Activated T-cell treated with anti-CD3 and anti-CD28 coated beads, Interleukin-2, amount 50 U/mL, for 4 hours (primary cell): Measurements from ENCODE around the gene VTCN1. TPM values are rescaled to one million over a fixed set of nuclear protein-coding genes. Genes with fewer than 3 reads are reported as not detected.

Experiments
- ATAC-seq, 2 donors: fragments of 200-7000 bp; cut with Tn5 transposase; one replicate each; pipeline ENCODE4 v1.10.0; 2021
- DNase-seq: peaks from one replicate; pipeline ENCODE4 v3.0.0-alpha.2; 2020
- H3K27me3 Mint-ChIP-seq: one replicate; pipeline ENCODE4 v1.8.0; 2021; ENCODE audit warnings: low read depth, mixed read lengths
- H3K36me3 Mint-ChIP-seq: one replicate; pipeline ENCODE4 v1.8.0; 2022; ENCODE audit warnings: mixed read lengths; ENCODE audit not compliant: insufficient read depth
- H3K4me1 Mint-ChIP-seq: one replicate; pipeline ENCODE4 v1.8.0; 2021; ENCODE audit warnings: low read depth, mixed read lengths
- H3K4me3 Mint-ChIP-seq: one replicate; pipeline ENCODE4 v1.8.0; 2021; ENCODE audit warnings: mild to moderate bottlenecking, moderate library complexity, mixed read lengths
- H3K9me3 Mint-ChIP-seq: one replicate; pipeline ENCODE4 v1.8.0; 2021; ENCODE audit warnings: mixed read lengths
- total RNA-seq, 3 donors: library from RNA; stranded (reverse); gene quantifications; one replicate each; pipeline ENCODE4 v1.2.1, GENCODE V29; 2021

The VTCN1 gene
- total RNA-seq, 3 donors from 2014 or later, result not detected

DNA sequence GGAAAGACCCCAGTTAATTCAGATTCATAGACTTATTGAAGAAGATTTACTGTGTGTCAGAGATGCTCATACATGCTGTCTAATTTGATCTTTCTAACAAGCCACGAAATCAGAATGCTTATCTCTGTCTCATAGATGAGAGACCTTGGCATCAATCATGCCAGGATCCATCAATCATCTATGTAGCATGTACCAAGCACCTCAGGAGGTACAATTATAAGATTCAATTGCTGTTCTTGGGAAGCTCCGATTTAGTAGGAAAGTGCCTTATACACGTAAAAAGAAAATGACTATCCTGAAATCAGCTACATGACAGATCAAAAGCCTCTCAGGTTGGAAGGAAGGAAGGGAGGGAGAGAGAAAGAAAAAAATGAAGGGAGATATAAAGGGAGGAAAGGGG, 18.5 kb upstream of the VTCN1 start:
- DNase-seq (no peak), ATAC-seq (no peak)
- H3K9me3 Mint-ChIP-seq, result peaks cover 4% of the 10 kb centered on the region
- H3K27me3 Mint-ChIP-seq, result no peaks in the 10 kb centered on the region
- H3K4me1 Mint-ChIP-seq, result no peaks in the 10 kb centered on the region
- no peak overlapping the region for H3K4me3 Mint-ChIP-seq
- H3K36me3 Mint-ChIP-seq, result no peaks in the 10 kb centered on the region

DNA sequence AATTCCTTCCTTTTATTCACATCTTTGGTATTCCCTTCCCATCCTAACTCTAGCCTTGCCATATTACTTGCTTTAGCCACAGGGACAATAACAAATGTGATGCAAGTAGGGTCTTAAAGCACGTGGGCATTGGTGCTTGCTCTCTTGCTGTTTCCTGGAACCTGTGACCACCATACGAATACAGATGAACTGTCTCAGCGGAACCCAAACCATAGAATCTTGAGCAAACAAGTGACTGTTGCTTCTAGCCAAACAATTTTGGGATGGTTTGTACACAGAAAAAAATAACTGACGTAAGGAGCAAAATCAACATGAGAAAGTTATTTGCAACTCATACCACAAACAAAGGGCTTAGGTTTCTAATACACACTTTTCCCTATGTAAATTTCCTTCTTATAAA, 15.2 kb upstream of the VTCN1 start:
- Mint-ChIP-seq H3K4me3 (no peak overlapping the region), H3K9me3 (peaks cover under 1% of the 10 kb centered on the region), H3K27me3 (no peaks in the 10 kb centered on the region), H3K36me3 (no peaks in the 10 kb centered on the region), H3K4me1 (no peaks in the 10 kb centered on the region)
- no peak for ATAC-seq
- no peak for DNase-seq

DNA sequence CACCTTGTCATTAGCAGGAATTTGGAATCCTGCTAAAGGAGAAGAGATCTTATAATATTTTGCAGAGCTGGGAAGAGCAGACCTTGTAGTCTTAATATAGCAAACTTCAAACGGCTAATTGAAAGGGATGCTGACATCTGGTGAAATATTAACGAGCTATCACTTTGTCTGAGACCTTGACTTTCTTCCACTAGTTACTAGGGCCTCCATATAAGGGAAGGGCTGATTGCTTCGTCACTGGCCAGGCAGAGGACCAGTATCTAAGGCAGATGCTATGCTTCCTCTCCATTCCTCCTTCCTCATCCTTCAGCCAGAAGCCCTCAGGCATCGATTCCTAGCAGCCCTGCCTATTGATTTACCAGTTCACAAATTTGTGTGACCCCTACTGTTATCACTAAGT, 6.0 kb upstream of the VTCN1 start:
- Mint-ChIP-seq H3K4me3 (no peak overlapping the region), H3K36me3 (no peaks in the 10 kb centered on the region), H3K9me3 (peaks cover 8% of the 10 kb centered on the region), H3K27me3 (peaks cover 5% of the 10 kb centered on the region), H3K4me1 (no peaks in the 10 kb centered on the region)
- ATAC-seq, result no peak
- no peak for DNase-seq

DNA sequence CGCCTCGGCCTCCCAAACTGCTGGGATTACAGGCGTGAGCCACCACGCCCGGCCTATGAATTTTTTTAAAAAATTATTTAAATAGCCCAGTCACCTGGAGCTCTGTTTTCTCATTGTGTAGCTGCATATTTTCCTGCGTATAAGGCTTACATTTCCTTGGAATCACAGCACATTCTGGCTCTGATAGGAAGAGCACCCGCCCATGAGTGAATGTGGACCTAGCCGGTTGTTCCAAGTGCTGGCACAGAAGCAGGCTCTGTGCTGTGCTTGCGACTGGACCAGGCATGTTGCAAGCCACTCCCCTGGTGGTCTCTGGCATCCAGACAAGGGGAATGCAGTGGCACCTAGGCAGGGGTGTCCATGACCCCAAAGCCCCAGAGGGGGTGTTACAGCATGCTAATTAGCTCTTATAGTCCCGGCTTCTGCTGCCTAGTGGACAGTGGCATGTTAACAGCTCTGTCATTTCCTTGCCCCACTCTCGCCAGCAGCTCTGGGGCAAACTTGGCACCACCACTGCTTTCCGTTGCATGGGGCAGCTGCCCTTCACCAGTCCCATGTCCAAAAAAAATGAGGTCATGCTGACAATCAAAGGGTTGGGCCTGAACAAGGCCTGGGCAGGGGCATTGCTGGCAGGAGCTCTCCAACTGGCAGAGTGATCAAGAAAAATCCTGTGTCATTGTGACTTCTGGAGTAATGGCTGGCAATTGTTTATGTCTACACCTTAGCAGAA, 5.2 kb upstream of the VTCN1 start:
- H3K9me3 Mint-ChIP-seq, result peaks cover 7% of the 10 kb centered on the region
- no peaks in the 10 kb centered on the region for H3K4me1 Mint-ChIP-seq
- peaks cover 5% of the 10 kb centered on the region for H3K27me3 Mint-ChIP-seq
- H3K36me3 Mint-ChIP-seq, result no peaks in the 10 kb centered on the region
- H3K4me3 Mint-ChIP-seq, result no peak overlapping the region
- ATAC-seq (no peak), DNase-seq (no peak)

DNA sequence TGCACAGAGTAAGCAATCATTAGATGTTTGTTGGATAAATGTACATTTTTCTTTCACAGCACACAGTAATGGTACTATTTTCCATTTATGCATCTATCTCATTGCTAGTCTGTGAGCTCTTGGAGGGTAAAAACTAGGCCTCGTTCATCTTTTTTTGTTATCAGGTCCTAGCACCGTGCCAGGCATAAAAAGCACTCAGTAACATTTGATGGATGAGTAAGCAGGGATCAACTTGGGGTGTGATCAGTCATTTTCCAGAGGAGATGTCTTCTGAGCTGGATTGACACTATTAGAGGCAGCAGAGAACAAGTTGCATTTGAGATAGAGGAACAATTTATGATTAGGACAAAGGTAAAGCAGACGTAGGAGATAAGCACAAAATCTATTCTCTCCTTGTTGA, 4.3 kb upstream of the VTCN1 start:
- H3K4me1 Mint-ChIP-seq, result no peaks in the 10 kb centered on the region
- peaks cover 9% of the 10 kb centered on the region for H3K27me3 Mint-ChIP-seq
- H3K36me3 Mint-ChIP-seq, result no peaks in the 10 kb centered on the region
- peaks cover 4% of the 10 kb centered on the region for H3K9me3 Mint-ChIP-seq
- DNase-seq (no peak), ATAC-seq (no peak)
- no peak overlapping the region for H3K4me3 Mint-ChIP-seq

DNA sequence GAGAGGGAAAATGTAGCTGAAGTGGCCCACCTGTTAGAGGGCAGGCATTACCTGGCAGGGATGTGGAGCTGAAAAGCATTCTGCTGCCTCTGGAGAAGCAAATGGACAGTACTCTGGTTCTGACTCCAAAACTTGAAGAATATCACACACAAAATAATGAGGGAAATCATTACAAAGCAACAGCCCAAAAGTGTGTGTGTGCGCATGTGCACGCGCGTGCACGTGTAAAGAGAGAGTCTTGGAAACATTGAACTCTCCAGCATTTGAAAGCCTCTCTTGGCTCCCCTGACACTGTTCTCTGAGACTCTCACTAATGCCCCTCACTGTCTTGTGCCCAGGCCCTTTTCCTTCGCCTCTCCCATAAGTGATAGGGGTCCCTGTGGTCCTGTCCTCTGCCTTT, 2.3 kb upstream of the VTCN1 start:
- ATAC-seq, result no peak
- no peaks in the 10 kb centered on the region for H3K4me1 Mint-ChIP-seq
- no peaks in the 10 kb centered on the region for H3K36me3 Mint-ChIP-seq
- DNase-seq, result no peak
- peaks cover 6% of the 10 kb centered on the region for H3K27me3 Mint-ChIP-seq
- no peaks in the 10 kb centered on the region for H3K9me3 Mint-ChIP-seq
- H3K4me3 Mint-ChIP-seq, result no peak overlapping the region

DNA sequence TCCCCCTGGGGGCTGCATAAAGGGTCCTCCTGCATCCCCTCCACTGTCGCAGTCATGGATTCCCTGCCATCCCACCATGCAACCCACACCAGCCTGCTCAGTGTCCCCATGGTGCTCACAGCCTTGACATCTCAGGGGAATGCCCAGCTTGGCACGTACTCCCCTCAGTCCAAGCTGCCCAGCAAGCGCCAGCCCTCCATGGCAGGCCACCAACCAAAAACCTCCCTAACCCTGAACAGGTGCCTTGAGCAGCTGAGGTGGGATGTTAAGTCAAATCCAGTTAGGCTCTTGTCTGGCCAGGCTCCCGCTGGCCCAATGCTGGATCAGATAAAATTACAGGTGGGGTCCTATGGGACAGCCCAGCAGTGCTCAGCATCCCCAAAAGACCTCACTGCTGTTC, 341 bp downstream of the VTCN1 start:
- Mint-ChIP-seq H3K9me3 (no peaks in the 10 kb centered on the region), H3K27me3 (peaks cover 13% of the 10 kb centered on the region), H3K36me3 (no peaks in the 10 kb centered on the region), H3K4me3 (no peak overlapping the region), H3K4me1 (no peaks in the 10 kb centered on the region)
- DNase-seq (no peak), ATAC-seq (no peak)

DNA sequence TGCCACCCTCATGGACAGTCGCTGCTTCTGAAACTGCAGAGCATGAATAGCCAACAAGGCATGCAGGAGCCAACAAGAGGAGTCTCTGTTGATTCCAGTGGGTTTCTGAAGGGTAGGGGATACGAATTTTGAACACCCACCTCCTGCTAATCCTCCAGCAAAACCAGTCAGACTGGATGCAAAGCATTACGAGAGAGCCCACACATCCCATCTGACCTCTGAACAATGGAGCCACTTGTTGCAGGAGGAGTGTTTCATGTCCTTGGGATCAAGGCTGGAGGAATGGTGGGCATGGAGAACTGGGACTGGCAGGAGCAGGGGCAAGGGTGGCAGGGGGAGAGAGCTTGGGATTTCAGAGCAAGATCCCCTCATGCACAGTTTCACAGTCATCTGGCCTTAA, 1.6 kb downstream of the VTCN1 start:
- DNase-seq (no peak), ATAC-seq (no peak)
- Mint-ChIP-seq H3K4me1 (no peaks in the 10 kb centered on the region), H3K9me3 (no peaks in the 10 kb centered on the region), H3K4me3 (no peak overlapping the region), H3K36me3 (no peaks in the 10 kb centered on the region), H3K27me3 (peaks cover 13% of the 10 kb centered on the region)

DNA sequence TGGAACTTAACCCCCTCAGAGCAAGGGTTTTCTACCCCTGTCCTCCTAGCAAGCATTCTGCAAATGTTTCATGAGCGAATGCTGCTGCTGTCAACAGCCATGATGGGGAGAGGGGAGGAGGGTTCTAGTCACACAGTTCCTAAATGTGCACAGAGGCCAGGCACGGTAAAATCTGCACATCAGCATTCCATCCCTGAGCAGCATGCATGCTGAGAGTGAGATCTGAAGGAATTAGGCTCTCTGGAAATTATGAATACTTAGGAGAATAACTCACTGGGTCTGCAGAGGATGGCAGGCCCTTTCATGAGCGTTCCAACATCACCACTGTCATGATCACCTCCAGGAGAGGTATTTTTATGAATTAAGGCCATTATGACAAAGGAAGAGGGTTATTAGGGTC, 2.1 kb downstream of the VTCN1 start:
- ATAC-seq (no peak), DNase-seq (no peak)
- no peaks in the 10 kb centered on the region for H3K4me1 Mint-ChIP-seq
- H3K36me3 Mint-ChIP-seq, result no peaks in the 10 kb centered on the region
- peaks cover 13% of the 10 kb centered on the region for H3K27me3 Mint-ChIP-seq
- H3K4me3 Mint-ChIP-seq, result no peak overlapping the region
- no peaks in the 10 kb centered on the region for H3K9me3 Mint-ChIP-seq

DNA sequence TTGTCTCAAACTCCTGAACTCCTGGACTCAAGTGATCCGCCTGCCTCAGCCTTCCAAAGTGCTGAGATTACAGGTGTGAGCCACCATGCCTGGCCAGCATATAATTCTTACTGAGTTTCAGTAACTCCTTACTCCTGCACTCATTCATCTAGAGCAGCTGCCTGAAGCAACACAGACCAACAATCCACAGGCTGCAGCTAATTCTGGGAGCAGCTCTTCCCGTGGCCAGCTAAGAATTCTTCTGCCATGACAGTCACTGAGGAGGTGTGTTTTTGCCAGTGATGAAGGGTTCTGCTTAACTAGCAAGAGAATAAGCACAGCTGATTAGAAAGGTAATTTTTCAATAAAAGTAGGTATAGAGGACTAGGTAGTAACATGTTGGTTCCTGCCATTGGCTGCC, 5.4 kb downstream of the VTCN1 start:
- Mint-ChIP-seq H3K27me3 (peaks cover 14% of the 10 kb centered on the region), H3K9me3 (no peaks in the 10 kb centered on the region), H3K4me3 (no peak overlapping the region), H3K4me1 (no peaks in the 10 kb centered on the region), H3K36me3 (no peaks in the 10 kb centered on the region)
- ATAC-seq (no peak), DNase-seq (no peak)

DNA sequence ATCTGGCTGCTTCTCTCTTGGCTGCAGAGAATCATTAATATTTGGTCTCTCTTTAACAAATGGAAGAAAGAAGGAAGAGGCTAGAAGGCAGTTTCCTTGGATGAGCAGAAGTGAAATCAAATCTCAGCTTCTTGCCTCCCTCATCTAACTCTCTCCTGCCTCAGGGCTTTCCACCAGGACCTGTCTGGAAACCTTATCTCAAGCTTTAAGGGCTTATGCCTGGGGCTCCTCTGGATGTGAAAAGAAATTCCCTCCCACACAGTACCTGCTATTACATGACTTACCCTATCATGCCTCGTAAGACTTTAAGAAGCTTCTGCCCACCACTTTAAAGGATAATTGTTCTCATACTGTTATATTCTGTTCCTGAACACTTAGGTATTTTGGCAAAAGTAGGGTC, 8.9 kb downstream of the VTCN1 start:
- DNase-seq, result no peak
- Mint-ChIP-seq H3K9me3 (no peaks in the 10 kb centered on the region), H3K4me1 (no peaks in the 10 kb centered on the region), H3K27me3 (peaks cover 4% of the 10 kb centered on the region), H3K4me3 (no peak overlapping the region), H3K36me3 (no peaks in the 10 kb centered on the region)
- no peak for ATAC-seq

DNA sequence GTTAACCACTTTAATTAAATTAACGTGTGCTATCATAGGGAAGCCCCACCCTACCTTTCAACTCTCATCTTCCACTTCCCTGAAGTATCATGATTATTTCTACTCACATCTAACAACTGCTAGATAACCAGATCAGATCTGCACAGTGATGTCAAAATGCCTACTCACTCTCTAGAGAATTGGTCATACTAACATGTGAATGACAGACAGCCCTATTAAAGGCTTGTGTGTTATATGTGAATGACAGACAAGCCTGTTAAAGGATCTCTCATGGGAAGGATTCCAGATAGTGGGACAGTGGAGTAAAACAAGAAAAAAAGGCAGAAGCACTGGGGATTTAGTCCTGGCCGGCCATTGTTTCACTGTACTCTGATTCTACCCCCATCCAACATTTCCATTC, 12.6 kb downstream of the VTCN1 start:
- peaks cover 4% of the 10 kb centered on the region for H3K27me3 Mint-ChIP-seq
- no peak for ATAC-seq
- H3K9me3 Mint-ChIP-seq, result peaks cover 9% of the 10 kb centered on the region
- H3K4me3 Mint-ChIP-seq, result no peak overlapping the region
- H3K36me3 Mint-ChIP-seq, result no peaks in the 10 kb centered on the region
- no peaks in the 10 kb centered on the region for H3K4me1 Mint-ChIP-seq
- DNase-seq, result no peak

DNA sequence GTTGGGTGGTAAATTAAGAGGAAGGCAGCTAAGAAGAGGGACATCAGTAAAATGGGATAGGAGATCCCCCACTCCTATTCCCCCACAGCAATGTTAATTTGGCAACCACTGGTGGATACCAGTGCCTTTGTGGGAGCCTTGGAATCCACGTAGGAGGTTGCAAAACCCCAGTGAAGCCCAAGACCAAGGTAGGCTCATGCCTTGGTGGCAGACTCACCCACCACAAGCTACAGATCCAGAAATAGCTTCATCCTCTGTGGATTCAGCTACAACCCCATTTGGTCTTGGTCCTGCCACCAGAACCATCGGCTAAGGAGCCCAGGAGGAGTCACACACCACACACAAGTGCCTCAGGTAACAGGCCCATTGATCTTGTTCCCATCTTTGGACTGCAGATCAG, 21.0 kb downstream of the VTCN1 start:
- H3K27me3 Mint-ChIP-seq, result peaks cover 2% of the 10 kb centered on the region
- no peak overlapping the region for H3K4me3 Mint-ChIP-seq
- no peak for DNase-seq
- ATAC-seq, result no peak
- peaks cover 21% of the 10 kb centered on the region for H3K9me3 Mint-ChIP-seq
- H3K36me3 Mint-ChIP-seq, result no peaks in the 10 kb centered on the region
- no peaks in the 10 kb centered on the region for H3K4me1 Mint-ChIP-seq

DNA sequence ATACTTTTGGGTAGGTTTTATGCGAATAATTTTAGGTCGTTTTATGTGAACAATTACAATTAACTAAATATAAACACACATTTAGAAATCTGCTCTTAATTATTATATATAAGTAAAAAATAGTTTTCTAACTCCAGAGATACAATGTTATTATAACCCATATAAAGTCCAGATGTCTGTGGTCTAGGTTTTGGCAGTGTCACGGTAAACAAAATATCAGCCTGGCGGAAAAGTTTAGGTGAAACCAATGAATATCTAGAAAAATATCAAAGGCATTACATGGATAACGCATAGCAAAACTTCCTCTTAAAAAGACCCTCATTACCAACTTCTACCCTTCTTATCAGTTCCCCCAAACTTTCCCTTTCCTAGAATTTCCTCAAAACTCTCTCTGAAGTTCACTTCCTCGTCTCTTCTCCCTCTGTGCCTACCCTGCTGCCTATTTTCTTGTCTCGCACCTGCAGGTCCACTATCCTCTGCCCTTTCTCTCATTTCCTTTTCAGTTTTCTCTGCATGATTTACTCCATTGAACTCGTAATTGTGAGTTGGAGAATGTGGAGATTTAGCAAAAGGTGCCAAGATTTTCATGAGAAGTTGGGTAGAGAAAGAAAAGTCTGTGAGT, 21.8 kb downstream of the VTCN1 start:
- no peaks in the 10 kb centered on the region for H3K4me1 Mint-ChIP-seq
- ATAC-seq, result no peak
- peaks cover 2% of the 10 kb centered on the region for H3K27me3 Mint-ChIP-seq
- DNase-seq, result no peak
- no peak overlapping the region for H3K4me3 Mint-ChIP-seq
- H3K36me3 Mint-ChIP-seq, result no peaks in the 10 kb centered on the region
- H3K9me3 Mint-ChIP-seq, result peaks cover 21% of the 10 kb centered on the region

DNA sequence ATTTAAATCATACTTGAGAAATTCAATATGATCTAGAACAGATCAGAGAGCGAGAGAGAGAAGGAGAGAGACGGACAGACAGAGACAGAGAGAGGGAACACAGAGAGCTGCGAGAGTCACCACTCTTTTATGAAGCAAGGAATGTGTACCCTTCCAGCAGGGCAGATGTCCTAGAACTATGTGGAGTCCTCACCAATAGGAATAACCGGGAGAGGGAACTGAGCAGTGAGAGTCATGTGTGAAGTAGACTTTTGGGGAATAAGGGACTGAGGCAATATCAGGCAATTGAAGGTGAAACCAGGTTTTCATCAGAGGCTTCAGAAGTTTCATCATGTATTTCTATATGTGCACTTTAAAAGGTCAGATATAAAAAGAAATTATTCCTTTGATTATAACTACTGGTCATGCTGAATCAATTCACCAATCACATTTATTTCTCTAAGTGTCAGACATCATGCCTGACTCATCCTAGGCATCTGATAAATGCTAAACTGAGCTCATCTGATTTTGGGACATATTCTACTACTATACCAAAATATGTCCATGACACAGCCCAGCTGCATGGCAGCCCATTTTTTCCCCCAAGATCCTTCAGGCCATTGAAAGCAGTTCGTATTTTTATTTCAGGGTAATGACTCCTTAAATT, 22.4 kb downstream of the VTCN1 start:
- ATAC-seq, result no peak
- H3K9me3 Mint-ChIP-seq, result peaks cover 14% of the 10 kb centered on the region
- no peaks in the 10 kb centered on the region for H3K4me1 Mint-ChIP-seq
- H3K4me3 Mint-ChIP-seq, result no peak overlapping the region
- H3K27me3 Mint-ChIP-seq, result peaks cover 2% of the 10 kb centered on the region
- H3K36me3 Mint-ChIP-seq, result no peaks in the 10 kb centered on the region
- DNase-seq, result no peak
